HG03103 (cell line): ENCODE results near the gene CCDC142.
"Not testable (repeated sequence)": the region's sequence is repeated elsewhere in the genome, so short reads cannot be mapped to it uniquely, and the experiment has no call there.

Experiments
- ATAC-seq: cut with Tn5 transposase; IDR thresholded peaks from one replicate; pipeline ENCODE4 v1.9.1; 2021; ENCODE audit warnings: low read depth; ENCODE audit not compliant: unreplicated experiment

The CCDC142 gene

DNA sequence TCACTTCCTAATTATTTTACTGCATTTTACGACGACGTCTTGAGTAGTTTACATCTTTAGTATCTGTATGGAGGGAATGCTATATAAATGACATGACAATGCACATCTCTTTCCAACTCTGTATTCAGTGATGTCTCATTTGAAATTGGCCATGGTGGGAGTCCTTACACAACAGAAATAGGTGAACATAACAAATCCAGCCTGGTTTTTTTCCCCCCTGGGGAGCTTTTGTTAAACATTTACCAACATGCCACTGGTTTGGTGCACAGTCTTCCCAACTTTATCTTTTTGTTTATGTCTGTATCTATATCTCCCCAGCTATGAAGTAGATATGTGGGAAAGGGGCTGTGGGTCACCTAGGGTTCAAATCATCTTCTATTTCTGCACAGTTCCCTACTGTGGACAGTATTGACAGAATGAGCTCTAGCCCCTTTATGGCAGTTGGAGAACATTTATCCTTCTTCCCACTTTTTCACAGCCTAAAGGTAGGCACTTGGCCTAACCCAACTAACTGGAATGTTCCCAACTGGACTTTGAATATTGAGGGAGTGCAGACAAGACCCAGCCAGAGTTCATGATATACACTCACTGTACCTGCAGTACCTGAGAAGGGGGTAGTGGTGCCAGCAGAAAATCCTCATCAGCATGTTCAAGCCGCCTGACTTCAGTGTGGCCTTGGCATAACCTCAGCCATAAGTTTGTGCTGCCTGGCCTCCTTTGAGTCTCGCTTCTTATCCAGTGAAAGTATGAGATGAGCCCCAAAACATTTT lies 35.4 kb downstream of the CCDC142 start:
- no peak for ATAC-seq

DNA sequence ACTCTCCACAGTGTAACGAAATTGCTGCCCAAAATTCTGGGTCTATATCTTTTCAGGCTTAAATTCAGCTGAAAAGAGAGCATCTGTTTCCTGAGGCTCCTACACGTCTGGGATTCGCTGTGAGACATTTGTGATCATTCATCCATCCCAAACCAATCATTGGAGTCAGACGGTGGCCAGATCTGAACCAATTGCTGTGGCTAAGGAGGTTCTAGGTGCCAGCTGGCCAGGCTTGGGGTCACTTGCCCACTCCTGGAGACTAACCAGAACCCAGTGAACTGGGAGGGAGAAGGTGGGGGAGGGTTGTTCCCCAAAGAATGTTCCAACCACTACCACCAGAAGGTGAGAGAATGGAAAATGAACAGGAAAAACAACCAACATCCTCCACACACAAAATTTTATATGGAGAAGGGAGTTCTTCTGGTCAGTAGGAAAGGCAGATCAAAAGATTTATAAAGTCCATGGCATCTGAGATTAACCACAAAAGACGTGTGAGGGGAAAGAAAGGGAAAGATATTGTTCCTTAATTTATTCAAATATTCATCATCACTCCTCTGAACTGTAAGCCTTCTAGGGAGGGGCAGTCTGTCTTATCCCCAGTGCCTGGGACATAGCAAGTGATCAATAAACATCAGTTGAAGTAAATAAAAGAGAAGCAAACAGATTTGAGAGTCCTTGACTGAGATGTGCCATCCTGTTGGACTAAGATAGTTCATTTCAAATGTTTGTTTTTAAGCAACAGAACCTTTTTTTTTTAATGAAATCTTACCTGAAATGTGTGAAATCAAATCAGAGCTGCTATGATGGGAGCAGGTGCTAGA lies 38.1 kb downstream of the CCDC142 start:
- no peak for ATAC-seq

DNA sequence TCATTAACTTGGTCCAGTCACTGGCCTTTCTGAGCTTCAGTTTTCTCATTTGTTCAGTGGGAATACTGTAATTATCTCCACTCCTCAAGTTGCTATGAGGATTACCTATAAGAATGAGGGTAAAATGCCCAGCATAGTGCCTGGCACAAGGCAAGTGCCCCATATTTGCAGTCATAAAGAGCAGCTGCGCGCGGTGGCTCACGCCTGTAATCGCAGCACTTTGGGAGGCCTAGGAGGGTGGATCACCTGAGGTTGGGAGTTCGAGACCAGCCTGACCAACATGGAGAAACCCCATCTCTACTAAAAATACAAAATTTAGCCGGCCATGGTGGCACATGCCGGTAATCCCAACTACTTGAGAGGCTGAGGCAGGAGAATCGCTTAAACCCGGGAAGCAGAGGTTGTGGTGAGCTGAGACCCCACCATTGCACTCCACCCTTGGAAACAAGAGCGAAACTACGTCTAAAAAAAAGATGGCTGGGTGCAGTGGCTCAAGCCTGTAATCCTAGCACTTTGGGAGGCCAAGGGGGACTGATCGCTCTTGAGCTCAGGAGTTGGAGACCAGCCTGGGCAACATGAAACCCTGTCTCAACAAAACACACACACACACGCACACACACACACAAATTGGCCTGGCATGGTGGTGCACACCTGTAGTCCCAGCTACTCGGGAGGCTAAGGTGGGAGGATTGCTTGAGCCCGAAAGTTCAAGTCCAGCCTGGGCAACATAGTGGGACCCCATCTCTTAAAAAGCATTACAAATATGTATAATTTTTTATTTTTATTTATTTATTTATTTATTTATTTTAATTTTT lies 40.1 kb downstream of the CCDC142 start:
- not testable (repeated sequence) for ATAC-seq

DNA sequence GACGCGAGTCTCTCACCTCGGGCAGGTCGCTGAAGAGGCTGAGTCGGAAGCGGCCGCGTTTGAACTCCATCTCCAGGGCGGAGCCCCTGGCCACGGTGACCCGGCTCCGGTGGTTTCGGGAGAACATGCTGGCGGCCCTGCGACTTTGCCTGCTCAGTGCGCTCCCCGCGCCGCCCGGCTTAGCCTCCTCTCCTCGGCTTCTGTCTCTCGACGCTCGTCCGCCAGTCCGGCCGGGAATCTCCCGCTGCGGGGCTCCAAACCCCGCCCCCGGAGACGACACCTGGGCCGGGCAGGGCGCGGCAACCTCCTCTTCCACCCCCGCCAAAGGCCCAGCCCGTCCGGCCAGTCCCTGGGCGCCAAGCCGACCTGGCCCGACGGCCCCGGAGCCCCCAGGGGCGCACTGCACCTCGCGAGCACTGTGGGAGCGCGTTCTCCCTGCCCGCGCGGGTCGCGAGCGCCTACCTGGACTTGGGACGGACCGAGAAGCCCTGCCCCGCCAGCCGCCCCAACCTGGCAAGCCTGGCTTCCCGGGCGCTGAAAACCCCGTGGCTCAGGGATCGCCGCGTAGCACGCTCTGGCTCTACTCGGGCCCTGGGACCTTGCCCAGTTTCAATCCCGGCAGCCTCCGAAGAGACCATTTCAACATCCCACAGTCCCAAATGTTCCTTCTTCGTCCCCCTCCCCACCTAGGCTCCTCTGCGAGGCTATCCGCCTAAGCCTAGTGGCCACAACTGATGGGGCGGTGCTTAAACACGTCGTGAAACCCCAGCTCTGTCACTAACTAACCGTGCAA lies 40.9 kb downstream of the CCDC142 start, which contains the start of gene RTKN:
RTKN (minus strand) TSS at position 248 of the 793 bp plus-strand sequence; CDS start at position 127, 121 bp downstream.
- no peak for ATAC-seq

GRCh38 chr2:74441170-74441689 lies 41.6 kb downstream of the CCDC142 start:
- no peak for ATAC-seq

DNA sequence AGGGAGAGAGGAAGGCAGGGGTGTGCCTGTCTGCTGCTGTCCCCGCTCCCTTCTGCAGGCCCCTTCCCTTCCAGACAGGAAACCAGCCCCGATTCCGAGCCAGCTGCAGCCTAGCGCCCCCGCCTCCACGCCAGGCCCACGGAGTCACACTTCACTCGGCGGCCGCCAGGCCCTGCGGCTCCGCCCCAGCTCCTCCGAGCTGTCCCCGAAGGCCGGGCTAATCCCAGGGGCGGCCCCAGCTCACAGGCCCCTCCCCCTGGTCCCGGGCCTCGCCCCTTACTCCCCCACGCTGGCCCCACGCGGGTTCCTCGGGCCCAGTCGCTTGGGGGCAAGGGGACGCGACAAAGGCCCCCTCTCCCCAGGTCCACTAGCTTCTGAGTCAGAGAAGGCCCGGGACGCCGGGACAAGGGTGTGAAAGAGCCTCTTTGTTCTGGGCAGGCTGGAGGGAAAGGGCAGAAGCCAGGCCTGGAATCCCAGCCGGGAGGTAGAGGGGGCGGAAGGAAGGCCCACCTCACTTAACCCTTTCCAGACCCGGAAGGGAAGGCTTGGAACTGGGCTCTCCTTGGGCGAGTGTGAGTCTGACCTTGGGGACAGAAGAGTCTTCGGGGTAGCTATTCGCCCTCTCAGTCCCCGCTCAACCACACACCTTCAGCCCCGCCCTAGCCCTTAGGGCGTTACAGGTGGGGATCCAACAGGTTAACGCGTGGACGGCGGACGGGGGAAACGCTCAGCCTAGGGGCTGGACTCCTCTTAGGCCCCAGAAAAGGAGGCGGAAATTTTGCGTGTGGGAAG lies 42.2 kb downstream of the CCDC142 start:
- ATAC-seq = peak; percentile 63

DNA sequence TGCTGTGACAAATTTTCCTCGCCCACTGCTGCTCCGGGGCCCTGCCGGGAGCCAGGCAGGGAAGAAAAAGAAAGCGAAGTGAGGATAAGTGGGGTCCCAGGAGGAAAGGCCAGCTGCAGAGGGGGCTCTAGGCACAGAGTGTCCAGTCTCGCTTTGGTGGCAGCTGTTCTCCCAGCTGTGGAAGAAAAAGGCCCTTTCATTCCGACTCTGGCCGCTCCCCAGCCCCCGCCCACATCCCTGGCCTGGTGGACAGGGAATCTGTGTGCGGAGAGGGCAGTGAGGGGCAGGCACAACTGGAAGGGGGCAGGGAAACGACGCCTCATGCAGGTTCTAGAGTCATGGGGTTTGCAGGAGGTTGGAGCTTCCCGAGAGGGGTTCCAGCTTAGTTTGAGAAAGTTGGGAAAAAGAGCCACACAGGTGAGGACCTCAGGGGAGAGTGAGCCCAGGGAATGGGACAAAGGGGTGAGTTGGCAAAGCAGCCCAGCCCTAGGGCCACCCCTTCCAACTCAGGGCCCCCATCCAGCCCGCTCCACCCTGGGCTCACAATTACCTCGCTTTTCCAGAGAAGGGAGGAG lies 42.9 kb downstream of the CCDC142 start:
- ATAC-seq = no peak

DNA sequence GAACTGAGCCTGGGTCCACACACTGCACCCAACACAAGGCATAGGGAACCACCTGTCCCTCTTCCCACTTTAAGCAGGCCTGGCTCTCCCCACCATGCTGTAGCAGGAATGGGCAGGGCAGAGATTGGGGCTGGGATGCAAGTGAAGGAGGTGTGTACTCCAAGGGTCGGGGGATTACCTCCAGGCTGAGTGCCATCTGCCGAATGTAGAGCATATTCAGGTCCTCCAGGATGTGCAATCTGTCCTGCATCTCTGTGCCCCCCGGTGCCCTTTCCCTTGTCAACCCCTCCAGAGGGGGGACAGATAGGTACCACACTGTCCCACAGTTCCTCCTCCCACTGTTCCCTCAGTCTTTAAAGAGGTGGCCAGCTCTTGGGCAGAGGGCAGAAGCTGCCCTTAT lies 43.4 kb downstream of the CCDC142 start:
- no peak for ATAC-seq

DNA sequence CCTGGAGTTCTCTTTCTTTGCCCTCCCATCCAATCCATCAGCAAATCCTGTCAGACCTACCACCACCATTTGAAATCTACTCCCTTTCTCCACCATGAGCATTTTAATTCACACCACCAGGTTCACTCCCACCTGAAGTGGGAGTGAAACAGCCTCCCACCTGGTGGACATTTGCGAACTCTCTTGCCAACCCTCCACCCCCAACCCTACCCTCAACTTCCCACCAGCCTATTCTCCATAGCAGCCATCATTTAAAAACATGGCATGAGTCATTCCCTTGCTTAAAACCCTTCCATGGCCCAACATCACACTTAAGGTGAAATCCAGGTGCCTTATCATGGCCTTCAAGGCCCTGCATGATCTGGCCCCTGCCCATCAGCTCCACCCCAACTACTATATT lies 44.5 kb downstream of the CCDC142 start:
- ATAC-seq = no peak

DNA sequence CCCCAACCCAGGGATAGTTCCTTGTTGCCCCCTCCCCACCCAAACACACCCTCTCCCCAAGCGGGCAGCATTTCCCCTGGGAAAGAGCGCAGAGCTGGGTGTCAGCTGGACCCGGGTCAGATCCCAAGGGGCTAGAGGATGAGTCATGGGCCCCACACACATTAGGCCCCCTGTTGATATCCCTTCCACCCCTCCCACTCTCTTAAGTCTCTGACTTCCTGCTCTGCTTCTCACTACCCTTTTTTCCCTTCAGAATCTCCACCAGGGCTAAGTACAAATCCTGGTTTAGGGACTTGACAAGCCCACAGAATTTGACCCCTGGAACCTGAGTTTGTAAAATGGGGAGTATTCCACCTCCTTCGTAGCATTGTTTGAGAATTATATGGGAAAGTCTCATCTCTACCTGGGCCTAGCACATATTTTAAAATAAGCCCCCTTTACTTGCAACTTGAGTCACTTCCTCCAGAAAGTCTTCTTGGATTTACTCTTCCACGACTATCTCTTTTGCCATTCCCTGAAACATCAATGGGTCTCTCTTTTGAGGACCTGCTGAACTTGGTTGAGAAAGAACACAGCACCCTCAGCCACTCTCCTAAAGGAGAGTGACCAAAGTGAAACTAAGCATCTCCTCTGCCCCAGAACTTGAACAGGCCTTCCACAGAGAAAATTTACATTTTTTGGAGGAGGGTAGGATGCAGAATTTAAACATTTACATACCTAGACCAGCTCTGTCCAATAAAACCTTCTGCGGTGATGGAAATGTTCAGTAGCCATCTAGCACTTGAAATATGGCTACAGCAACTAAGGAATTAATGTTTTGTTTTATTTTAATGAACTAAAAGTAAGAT lies 45.7 kb downstream of the CCDC142 start:
- no peak for ATAC-seq

DNA sequence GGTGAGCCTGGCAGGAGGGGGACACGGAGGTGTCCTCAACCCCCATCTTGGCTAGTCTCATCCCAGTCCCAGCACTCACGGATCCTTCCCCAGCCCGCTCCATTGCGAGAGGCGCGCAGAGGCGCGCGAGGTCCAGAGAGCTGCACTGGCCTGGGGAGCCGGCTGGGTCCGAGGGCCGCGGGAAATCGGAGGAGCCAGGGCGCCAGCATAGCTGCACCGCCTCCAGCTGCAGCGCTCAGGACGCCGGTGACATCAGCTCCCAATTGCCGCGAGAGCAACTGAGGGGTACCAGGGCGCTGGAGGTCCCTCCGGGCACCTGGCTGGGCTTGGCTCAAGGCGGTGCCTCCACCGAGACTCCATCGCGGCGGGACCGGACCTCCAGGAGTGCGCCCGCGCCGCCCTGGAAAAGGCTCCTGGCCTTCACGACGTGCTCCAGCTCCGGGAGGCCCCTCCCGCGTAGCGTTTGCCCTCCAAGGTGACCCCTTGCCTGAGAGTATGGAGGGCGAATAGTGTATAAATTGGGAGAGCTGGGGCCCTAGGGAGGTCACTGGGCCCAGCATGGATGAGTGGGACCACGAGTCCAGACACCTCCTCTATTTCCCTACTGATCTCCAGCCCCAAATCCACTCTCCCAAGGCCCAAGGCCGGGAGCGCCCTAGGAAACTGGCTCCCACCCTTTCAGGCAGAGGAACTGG lies 46.5 kb downstream of the CCDC142 start:
- ATAC-seq = no peak

DNA sequence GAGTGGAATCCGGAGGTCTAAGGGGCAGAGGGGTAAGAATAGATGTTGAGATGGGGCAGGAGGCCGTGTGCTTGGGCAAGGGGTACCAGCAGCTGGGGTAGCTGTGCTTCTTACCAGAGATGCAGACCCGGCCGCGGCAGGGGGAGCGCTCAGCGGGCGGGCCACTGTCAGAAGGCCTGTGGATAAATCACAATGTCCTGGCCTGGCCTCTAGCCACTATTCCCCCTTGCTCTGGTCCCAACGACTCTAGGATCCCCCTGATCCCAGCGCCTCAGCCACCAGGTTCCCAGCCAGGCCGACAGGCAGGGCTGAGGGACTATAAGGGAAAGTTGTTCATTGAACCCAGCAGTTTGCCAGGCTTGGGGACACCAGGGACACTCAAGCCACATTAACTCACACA lies 52.3 kb downstream of the CCDC142 start:
- ATAC-seq = no peak

GRCh38 chr2:74429487-74430451 lies 53.0 kb downstream of the CCDC142 start:
- ATAC-seq = no peak

- ATAC-seq = no peak
Observed at GRCh38 chr2:74428675-74429074, 54.1 kb downstream of the CCDC142 start.

- ATAC-seq = no peak
Observed at GRCh38 chr2:74427551-74427950, 55.2 kb downstream of the CCDC142 start.

DNA sequence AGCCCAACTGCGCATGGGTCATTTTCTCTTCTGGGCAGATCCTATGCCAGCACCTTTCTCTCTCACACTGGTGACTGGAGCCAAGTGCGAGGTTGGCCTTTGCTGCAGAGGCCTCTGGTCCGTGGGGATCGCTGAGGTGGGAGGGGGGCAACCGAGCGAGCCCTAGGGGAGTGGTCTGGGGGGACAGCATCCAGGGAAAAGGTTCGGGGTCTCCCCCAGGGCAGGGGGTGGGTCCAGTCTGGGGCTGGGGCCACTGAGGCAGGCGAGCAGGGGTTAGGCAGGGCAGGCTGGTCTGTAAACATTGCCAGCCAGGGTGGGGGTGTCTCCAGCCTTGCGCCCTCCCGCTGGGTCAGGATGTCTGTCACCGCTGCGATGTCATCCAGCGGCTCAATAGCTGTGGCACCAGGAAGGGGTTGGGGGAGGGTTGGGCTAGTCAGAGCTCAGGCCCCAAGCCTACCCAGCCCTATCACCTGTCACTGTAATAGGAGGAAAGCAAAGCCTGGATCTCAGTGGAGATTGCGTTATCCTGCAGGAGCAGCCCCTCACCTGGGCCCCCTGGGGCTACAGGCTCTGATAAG lies 56.5 kb downstream of the CCDC142 start:
- no peak for ATAC-seq
